GM23248 (cell line): ENCODE measurements around the gene C16orf89.
"Not testable (repeated sequence)": the region's sequence is repeated elsewhere in the genome, so short reads cannot be mapped to it uniquely, and the experiment has no call there.

ENCODE experiments used
- EZH2 ChIP-seq: fragments of 200-600 bp; sonication (generic); IDR thresholded peaks from 2 replicates; pipeline ENCODE4 v1.6.1; 2018; ENCODE audit warnings: antibody characterized with exemption, mild to moderate bottlenecking; ENCODE audit not compliant: insufficient read depth, poor library complexity, severe bottlenecking
- EZH2phosphoT487 ChIP-seq: fragments of 200-600 bp; sonication (generic); IDR thresholded peaks from 2 replicates; pipeline ENCODE4 v1.6.1; 2018; ENCODE audit warnings: antibody characterized with exemption, moderate library complexity, mild to moderate bottlenecking, low read depth; ENCODE audit not compliant: insufficient read depth

GRCh38 chr16:5096437-5097060, 30.8 kb upstream of the C16orf89 start:
- TF ChIP-seq EZH2, EZH2phosphoT487: not testable (repeated sequence)
